ENCODE data around the gene KMT2D. TPM values are rescaled to one million over a fixed set of nuclear protein-coding genes. Genes with fewer than 3 reads are reported as not detected.

Gene KMT2D
- 10 to 100 TPM; 47.9 to 49.0 TPM for total RNA-seq

GRCh38 chr12:49060237-49061156, at the start of gene KMT2D:
KMT2D (minus strand) TSS chr12:49060794; CDS start chr12:49055324, 5,470 bp downstream.
- H3K27ac Mint-ChIP-seq, result peak within 1 kb of the TSS; percentile 96
- H3K9me3 Mint-ChIP-seq, result no peaks in the 10 kb centered on the region
- H3K4me1 Mint-ChIP-seq (ENCODE audit: low read depth), result peaks cover 43% of the 10 kb centered on the region
- ChIA-PET POLR2A (interaction anchor here (1.4 kb wide), 1 partner anchor 9 kb away, joined by 4 read pairs; the partner anchor contains the start of gene RHEBL1), CTCF (interaction anchor here (1.0 to 3.6 kb wide), 4 partner anchors 9 to 70 kb away, joined by 3 to 17 read pairs (median 10); partner anchors contain the start of genes RHEBL1 and TUBA1B)
- peaks cover 10% of the 10 kb centered on the region for H3K36me3 Mint-ChIP-seq
- intact Hi-C loops (cut with micrococcal nuclease), result loop anchor here (1.0 to 2.0 kb wide), 2 partner anchors 10 to 128 kb away; partner anchors contain the start of gene TUBA1A
- peak within 1 kb of the TSS; percentile 94 for H3K4me3 Mint-ChIP-seq
- peak; percentile 91 for DNase-seq
- H3K27me3 Mint-ChIP-seq, result no peaks in the 10 kb centered on the region

- POLR2A ChIA-PET, result interaction anchor here (0.5 to 3.5 kb wide), 8 partner anchors 9 to 125 kb away, joined by 3 to 47 read pairs (median 5); partner anchors contain the start of genes RHEBL1, TUBA1A and TUBA1B
- Mint-ChIP-seq H3K27ac (peak overlapping the region; percentile 80), H3K4me1 (ENCODE audit: low read depth) (peaks cover 24% of the 10 kb centered on the region), H3K9me3 (no peaks in the 10 kb centered on the region), H3K36me3 (peaks cover 9% of the 10 kb centered on the region), H3K4me3 (peak overlapping the region; percentile 95), H3K27me3 (no peaks in the 10 kb centered on the region)
- intact Hi-C loops (cut with micrococcal nuclease), result loop anchor here (1.0 to 5.0 kb wide), 6 partner anchors 20 to 1203 kb away; partner anchors contain the start of gene TUBA1A
- CTCF ChIA-PET, result interaction anchor here (0.6 to 4.4 kb wide), 12 partner anchors 11 to 175 kb away, joined by 3 to 48 read pairs (median 5); partner anchors contain the start of genes TUBA1A and TUBA1B
- peak; percentile 36 for DNase-seq
Observed at GRCh38 chr12:49109641-49110463, 49.3 kb upstream of the KMT2D start.

GRCh38 chr12:49108958-49109404, 48.4 kb upstream of the KMT2D start:
- H3K27ac Mint-ChIP-seq, result peak overlapping the region; percentile 80
- intact Hi-C loops (cut with micrococcal nuclease), result no loop called here
- H3K4me3 Mint-ChIP-seq, result peak overlapping the region; percentile 95
- peaks cover 24% of the 10 kb centered on the region for H3K4me1 Mint-ChIP-seq (ENCODE audit: low read depth)
- DNase-seq, result no peak
- no peaks in the 10 kb centered on the region for H3K27me3 Mint-ChIP-seq
- ChIA-PET POLR2A (interaction anchor here (3.5 kb wide), 1 partner anchor 22 kb away, joined by 47 read pairs; the partner anchor contains the start of gene TUBA1B), CTCF (interaction anchor here (1.1 to 4.4 kb wide), 7 partner anchors 10 to 45 kb away, joined by 4 to 48 read pairs (median 5); partner anchors contain the start of gene TUBA1B)
- H3K9me3 Mint-ChIP-seq, result no peaks in the 10 kb centered on the region
- peaks cover 9% of the 10 kb centered on the region for H3K36me3 Mint-ChIP-seq

GRCh38 chr12:49105504-49106084, 45.0 kb upstream of the KMT2D start:
- Mint-ChIP-seq H3K27me3 (no peaks in the 10 kb centered on the region), H3K36me3 (peaks cover 17% of the 10 kb centered on the region), H3K4me1 (ENCODE audit: low read depth) (peaks cover 20% of the 10 kb centered on the region), H3K27ac (no peak overlapping the region), H3K9me3 (no peaks in the 10 kb centered on the region), H3K4me3 (no peak overlapping the region)
- no peak for DNase-seq
- intact Hi-C loops (cut with micrococcal nuclease), result no loop called here
- POLR2A ChIA-PET, result interaction anchor here (2.7 kb wide), 1 partner anchor 25 kb away, joined by 7 read pairs; the partner anchor contains the start of gene TUBA1B
- CTCF ChIA-PET, result interaction anchor here (0.8 to 10.4 kb wide), 7 partner anchors 7 to 109 kb away, joined by 3 to 184 read pairs (median 7); no protein-coding TSS in a partner anchor

GRCh38 chr12:49104822-49105221, 44.2 kb upstream of the KMT2D start:
- DNase-seq, result no peak
- intact Hi-C loops (cut with micrococcal nuclease), result no loop called here
- H3K36me3 Mint-ChIP-seq, result peaks cover 14% of the 10 kb centered on the region
- ChIA-PET POLR2A (interaction anchor here (2.7 kb wide), 1 partner anchor 26 kb away, joined by 7 read pairs; the partner anchor contains the start of gene TUBA1B), CTCF (interaction anchor here (1.3 to 10.4 kb wide), 5 partner anchors 8 to 108 kb away, joined by 5 to 184 read pairs (median 7); no protein-coding TSS in a partner anchor)
- H3K27me3 Mint-ChIP-seq, result no peaks in the 10 kb centered on the region
- no peak overlapping the region for H3K4me3 Mint-ChIP-seq
- no peaks in the 10 kb centered on the region for H3K9me3 Mint-ChIP-seq
- H3K27ac Mint-ChIP-seq, result no peak overlapping the region
- peaks cover 18% of the 10 kb centered on the region for H3K4me1 Mint-ChIP-seq (ENCODE audit: low read depth)

- DNase-seq, result no peak
- Mint-ChIP-seq H3K4me3 (no peak overlapping the region), H3K9me3 (no peaks in the 10 kb centered on the region), H3K4me1 (ENCODE audit: low read depth) (no peaks in the 10 kb centered on the region), H3K27ac (no peak overlapping the region), H3K27me3 (peaks cover 4% of the 10 kb centered on the region), H3K36me3 (peaks cover 19% of the 10 kb centered on the region)
- POLR2A ChIA-PET, result interaction anchor here (0.7 kb wide), 1 partner anchor 88 kb away, joined by 3 read pairs; no protein-coding TSS in a partner anchor
- CTCF ChIA-PET, result interaction anchor here (1.0 to 11.5 kb wide), 9 partner anchors 8 to 112 kb away, joined by 3 to 256 read pairs (median 6); partner anchors contain the start of genes LMBR1L and RHEBL1
- intact Hi-C loops (cut with micrococcal nuclease), result no loop called here
Observed at GRCh38 chr12:49100380-49100779, 39.8 kb upstream of the KMT2D start.

GRCh38 chr12:49098703-49099102, 38.1 kb upstream of the KMT2D start:
- Mint-ChIP-seq H3K9me3 (no peaks in the 10 kb centered on the region), H3K36me3 (peaks cover 18% of the 10 kb centered on the region), H3K4me1 (ENCODE audit: low read depth) (peaks cover 8% of the 10 kb centered on the region), H3K27me3 (peaks cover 14% of the 10 kb centered on the region), H3K4me3 (no peak overlapping the region), H3K27ac (no peak overlapping the region)
- ChIA-PET CTCF (interaction anchor here (0.6 to 11.5 kb wide), 32 partner anchors 8 to 588 kb away, joined by 3 to 256 read pairs (median 4); partner anchors contain the start of genes KMT2D, LMBR1L, RHEBL1 and TUBA1A), POLR2A (interaction anchor here (0.6 to 1.2 kb wide), 4 partner anchors 33 to 1198 kb away, joined by 3 to 4 read pairs (median 3); partner anchors contain the start of gene TUBA1B)
- DNase-seq, result no peak
- intact Hi-C loops (cut with micrococcal nuclease), result no loop called here

- Mint-ChIP-seq H3K27me3 (peaks cover 20% of the 10 kb centered on the region), H3K4me3 (no peak overlapping the region), H3K36me3 (peaks cover 18% of the 10 kb centered on the region), H3K9me3 (no peaks in the 10 kb centered on the region), H3K4me1 (ENCODE audit: low read depth) (peaks cover 12% of the 10 kb centered on the region), H3K27ac (no peak overlapping the region)
- intact Hi-C loops (cut with micrococcal nuclease), result no loop called here
- CTCF ChIA-PET, result interaction anchor here (0.6 to 11.5 kb wide), 31 partner anchors 8 to 191 kb away, joined by 3 to 256 read pairs (median 5); partner anchors contain the start of genes KMT2D, LMBR1L, RHEBL1 and TUBA1A
- DNase-seq, result peak; percentile 73
- POLR2A ChIA-PET, result interaction anchor here (0.6 to 1.3 kb wide), 3 partner anchors 33 to 79 kb away, joined by 3 to 4 read pairs (median 4); partner anchors contain the start of gene TUBA1B
Observed at GRCh38 chr12:49098035-49098451, 37.4 kb upstream of the KMT2D start.

GRCh38 chr12:49097381-49097780, 36.8 kb upstream of the KMT2D start:
- no peak overlapping the region for H3K27ac Mint-ChIP-seq
- ChIA-PET POLR2A (interaction anchor here (1.3 kb wide), 1 partner anchor 33 kb away, joined by 4 read pairs; no protein-coding TSS in a partner anchor), CTCF (interaction anchor here (1.0 to 11.5 kb wide), 15 partner anchors 9 to 128 kb away, joined by 3 to 256 read pairs (median 6); partner anchors contain the start of genes KMT2D, LMBR1L, RHEBL1 and TUBA1A)
- no peaks in the 10 kb centered on the region for H3K9me3 Mint-ChIP-seq
- H3K27me3 Mint-ChIP-seq, result peaks cover 26% of the 10 kb centered on the region
- H3K36me3 Mint-ChIP-seq, result peaks cover 18% of the 10 kb centered on the region
- no peak for DNase-seq
- intact Hi-C loops (cut with micrococcal nuclease), result no loop called here
- no peak overlapping the region for H3K4me3 Mint-ChIP-seq
- peaks cover 14% of the 10 kb centered on the region for H3K4me1 Mint-ChIP-seq (ENCODE audit: low read depth)

- Mint-ChIP-seq H3K4me1 (ENCODE audit: low read depth) (peaks cover 35% of the 10 kb centered on the region), H3K27ac (no peak overlapping the region), H3K27me3 (peaks cover 47% of the 10 kb centered on the region), H3K9me3 (no peaks in the 10 kb centered on the region), H3K36me3 (peaks cover 8% of the 10 kb centered on the region), H3K4me3 (no peak overlapping the region)
- ChIA-PET POLR2A (interaction anchor here (0.6 to 3.2 kb wide), 2 partner anchors 36 to 140 kb away, joined by 3 to 11 read pairs; partner anchors contain the start of gene TUBA1B), CTCF (interaction anchor here (1.0 to 11.5 kb wide), 10 partner anchors 8 to 280 kb away, joined by 3 to 256 read pairs (median 4); partner anchors contain the start of genes RHEBL1 and TUBA1B)
- intact Hi-C loops (cut with micrococcal nuclease), result loop anchor here (5.0 kb wide), 1 partner anchor 113 kb away; no protein-coding TSS in a partner anchor
- DNase-seq, result no peak
Observed at GRCh38 chr12:49094975-49095365, 34.4 kb upstream of the KMT2D start.

All from activated CD4-positive, alpha-beta memory T cell treated with anti-CD3 and anti-CD28 coated beads for 36 hours (primary cell).